Measurements from ENCODE around the gene SBSN. TPM values are rescaled to one million over a fixed set of nuclear protein-coding genes. Genes with fewer than 3 reads are reported as not detected.

Gene SBSN
- total and polyA plus RNA-seq, 10 of the 15 experiments (the other 5 are each of a cell fraction or from before 2014, with no cell fraction given): 0.09 TPM; not detected in 9

DNA sequence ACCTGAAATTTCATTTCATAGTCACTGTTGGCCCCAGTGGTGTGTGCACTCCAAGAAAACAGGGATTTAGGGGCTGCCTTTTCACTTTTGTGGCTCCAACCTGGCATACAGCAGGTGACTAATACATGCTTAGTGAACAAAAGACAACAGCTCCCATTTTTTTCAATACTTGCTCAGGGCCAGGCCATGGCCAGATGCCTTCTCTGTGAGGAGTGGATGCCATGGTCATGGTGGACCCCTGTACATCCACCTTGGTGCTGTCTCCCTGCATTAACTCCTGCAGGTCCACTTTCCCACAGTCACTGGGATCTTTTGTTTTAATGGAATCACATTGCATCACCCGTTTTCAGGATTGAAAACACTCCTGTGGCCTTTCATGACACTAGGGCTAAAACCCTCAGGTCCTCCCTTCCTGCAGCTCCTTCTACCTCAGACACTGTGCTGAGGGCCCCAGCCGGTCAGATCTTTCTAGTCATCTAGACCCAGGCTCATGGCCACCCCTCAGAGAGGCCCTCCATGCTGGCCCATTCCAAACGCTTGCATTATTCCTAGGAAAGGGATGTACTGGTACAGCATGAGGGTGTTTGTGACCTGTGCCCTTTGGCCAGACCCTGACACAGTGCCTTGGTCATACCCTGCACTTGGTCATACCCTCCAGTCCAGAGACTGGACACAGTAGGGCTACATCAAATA, 16.1 kb upstream of the SBSN start:
- no peak overlapping the region; the same call in 1 of the 2 replicates for H2AFZ ChIP-seq (ENCODE audit: control insufficient read depth, low read depth, low read length)
- peak overlapping the region; percentile 97 for H3K9ac ChIP-seq (ENCODE audit: control insufficient read depth, insufficient read depth, low read length)
- peak overlapping the region; percentile 77 for H3K4me3 ChIP-seq
- FAIRE-seq: no peak
- peak overlapping the region; percentile 86 for H3K27ac ChIP-seq (ENCODE audit: control insufficient read depth, insufficient read depth)
- H3K4me2 ChIP-seq (ENCODE audit: control insufficient read depth, insufficient read depth): peak overlapping the region; percentile 100
- H3K4me1 ChIP-seq (ENCODE audit: control insufficient read depth, insufficient read depth, low read length): peaks cover 31% of the 10 kb centered on the region
- TF ChIP-seq NFYA (IDR thresholded peaks at IDR 0.05; ENCODE audit: borderline replicate concordance, low read depth, low read length) (no peak), CBX5 (IDR thresholded peaks at IDR 0.05; ENCODE audit: low read depth) (no peak), RELB (IDR thresholded peaks at IDR 0.05; ENCODE audit: low read depth) (no peak), BMI1 (IDR thresholded peaks at IDR 0.05; ENCODE audit: borderline replicate concordance) (no peak), CBX3 (IDR thresholded peaks at IDR 0.05; ENCODE audit: borderline replicate concordance, low read depth) (no peak), SRF (IDR thresholded peaks at IDR 0.05; ENCODE audit: low read depth in 2 of 2, low read length in 2 of 2) (no peak), SMC3 (IDR thresholded peaks at IDR 0.05; ENCODE audit: borderline replicate concordance, low read length) (no peak)
- peaks cover 18% of the 10 kb centered on the region for H3K79me2 ChIP-seq (ENCODE audit: control insufficient read depth, insufficient read depth, low read length)
- no TSS peak for BruUV-seq (replicated peaks)
- ChIA-PET SMC1A (ENCODE audit: uncharacterized antibody, unreplicated experiment) (interaction anchor here (0.6 to 1.6 kb wide), 7 partner anchors 10 to 403 kb away, joined by 3 to 4 read pairs (median 3); partner anchors contain the start of gene HAUS5), RAD21 (ENCODE audit: unreplicated experiment) (interaction anchor here (1.0 to 1.5 kb wide), 2 partner anchors 34 to 68 kb away, joined by 3 to 5 read pairs; partner anchors contain the start of gene HAUS5), POLR2A (interaction anchor here (1.5 kb wide), 1 partner anchor 34 kb away, joined by 3 read pairs; no protein-coding TSS in a partner anchor), CTCF (interaction anchor here (1.0 to 2.7 kb wide), 5 partner anchors 35 to 117 kb away, joined by 3 to 24 read pairs (median 4); no protein-coding TSS in a partner anchor)
- in situ Hi-C loops (cut with MboI): no loop called here
- H4K20me1 ChIP-seq (ENCODE audit: control insufficient read depth, insufficient read depth): no peaks in the 10 kb centered on the region
- H3K9me3 ChIP-seq (replicated peaks; ENCODE audit: control insufficient read depth, insufficient read depth, low read length): no peaks in the 10 kb centered on the region
- peaks cover 0 to 2% of the 10 kb centered on the region in 2 experiments; a peak in 2 of 4 replicates for H3K36me3 ChIP-seq (ENCODE audit: control insufficient read depth in 2 of 2, insufficient read depth in 2 of 2, low read length in 1 of 2)
- ATAC-seq: no peak
- intact Hi-C loops (cut with micrococcal nuclease; ENCODE audit: unreplicated experiment): loop anchor here (2.0 kb wide), 1 partner anchor 33 kb away; no protein-coding TSS in a partner anchor
- WGBS (ENCODE audit: insufficient coverage, insufficient replicate concordance, low lambda C conversion rate, missing lambda C conversion rate): 66% methylated on average over 3 of the region's 3 CpGs
- DNase-seq (ENCODE audit: low read depth, low spot score): no peak
- no peaks in the 10 kb centered on the region for H3K27me3 ChIP-seq (replicated peaks in 1 of 2; ENCODE audit: control insufficient read depth in 2 of 2, insufficient read depth in 2 of 2, low read length in 1 of 2)

Measured in GM12878 (cell line).